Endothelial cell of umbilical vein (primary cell): Measurements from ENCODE around the gene LYPD1. TPM values are rescaled to one million over a fixed set of nuclear protein-coding genes. Genes with fewer than 3 reads are reported as not detected.

Experiments used
- BruUV-seq: library from RNA; stranded (reverse); fragments of 400-500 nt; replicated peaks from 2 replicates; lab custom pipeline; 2021; lab: Mats Ljungman, UMichigan
- CTCF ChIA-PET: fragments of 300-600, 350-600 bp; sonication (Branson Sonifier 250); formaldehyde crosslinking; loops from one replicate; lab custom pipeline; 2021; ENCODE audit warnings: antibody characterized with exemption, inconsistent platforms; lab: Charles Lee
- POLR2A ChIA-PET: fragments of 300-600, 350-600 bp; sonication (Branson Sonifier 250); formaldehyde crosslinking; loops from one replicate; lab custom pipeline; 2021; ENCODE audit warnings: antibody characterized with exemption, inconsistent platforms; lab: Charles Lee
- DNase-seq: peaks from one replicate; pipeline ENCODE4 v3.0.0-alpha.2; 2011; ENCODE audit warnings: low read depth, low spot score
- FAIRE-seq: peaks from 2 replicates; lab custom pipeline; 2011; peaks lifted over from hg19 to GRCh38; lab: Jason Lieb, UNC
- H2AFZ ChIP-seq: 2 replicates; pipeline ENCODE4 v1.6.0; 2012; ENCODE audit warnings: low read depth, low read length, control low read depth, inconsistent platforms
- H3K27ac ChIP-seq: 2 replicates; pipeline ENCODE4 v1.5.1; 2011; ENCODE audit warnings: low read depth, mild to moderate bottlenecking, control low read depth, low read length, moderate library complexity; ENCODE audit not compliant: insufficient read depth
- H3K27me3 ChIP-seq, 2 experiments: 2 replicates each; pipeline versions ENCODE4 v1.6.0 to v1.6.1; 2011; ENCODE audit warnings: low read length in 2 of 2, mixed read lengths in 1 of 2; ENCODE audit not compliant: control insufficient read depth in 2 of 2, insufficient read depth in 2 of 2
- H3K36me3 ChIP-seq, 2 experiments: 2 replicates in 1 of 2; 3 replicates in 1 of 2; pipeline ENCODE4 v1.5.1; 2011; ENCODE audit warnings: low read length in 2 of 2, mild to moderate bottlenecking in 1 of 2, moderate library complexity in 1 of 2; ENCODE audit not compliant: control insufficient read depth in 2 of 2, insufficient read depth in 2 of 2; ENCODE audit errors: extremely low read depth in 1 of 2
- H3K4me1 ChIP-seq: 3 replicates; pipeline ENCODE4 v1.5.1; 2011; ENCODE audit warnings: mild to moderate bottlenecking, low read length; ENCODE audit not compliant: control insufficient read depth, insufficient read depth; ENCODE audit errors: extremely low read depth
- H3K4me2 ChIP-seq: 2 replicates; pipeline ENCODE4 v1.6.1; 2011; ENCODE audit warnings: low read length, control low read depth, mixed read lengths; ENCODE audit not compliant: insufficient read depth
- H3K4me3 ChIP-seq, 3 experiments: fragments of 200-600 bp in 1 of 3; sonication (generic), shearing (Covaris generic) in 1 of 3; replicated peaks in 1 of 3; 2 replicates each; pipeline ENCODE4 v1.5.1; 2011 to 2016; ENCODE audit warnings: control low read depth in 3 of 3, low read length in 3 of 3, mild to moderate bottlenecking in 2 of 3, inconsistent platforms in 1 of 3, low read depth in 1 of 3, moderate library complexity in 1 of 3; ENCODE audit not compliant: insufficient read depth in 1 of 3
- H3K79me2 ChIP-seq: 2 replicates; pipeline ENCODE4 v1.6.0; 2012; ENCODE audit warnings: low read length, inconsistent platforms; ENCODE audit not compliant: control insufficient read depth, insufficient read depth
- H3K9ac ChIP-seq: replicated peaks from 2 replicates; pipeline ENCODE3; 2011; ENCODE audit warnings: low read length, control low read depth; ENCODE audit not compliant: insufficient read depth; ENCODE audit errors: extremely low read depth
- H3K9me1 ChIP-seq: replicated peaks from 3 replicates; pipeline ENCODE4 v1.6.0; 2011; ENCODE audit warnings: mild to moderate bottlenecking, low read length; ENCODE audit not compliant: control insufficient read depth, insufficient read depth; ENCODE audit errors: extremely low read depth
- H3K9me3 ChIP-seq: replicated peaks from 2 replicates; pipeline ENCODE4 v1.5.1; 2012; ENCODE audit warnings: low read length, inconsistent platforms; ENCODE audit not compliant: control insufficient read depth, insufficient read depth
- H4K20me1 ChIP-seq: replicated peaks from 2 replicates; pipeline ENCODE3; 2011; ENCODE audit warnings: mild to moderate bottlenecking, low read length; ENCODE audit not compliant: control insufficient read depth, insufficient read depth; ENCODE audit errors: extremely low read depth
- EZH2 ChIP-seq: IDR thresholded peaks from 2 replicates; pipeline ENCODE4 v1.6.1; 2012; ENCODE audit warnings: borderline replicate concordance, low read depth, mild to moderate bottlenecking, moderate library complexity, low read length, inconsistent platforms; ENCODE audit not compliant: severe bottlenecking
- FOS ChIP-seq: IDR thresholded peaks from 2 replicates; pipeline ENCODE4 v1.6.1; 2011; ENCODE audit warnings: mild to moderate bottlenecking, low read length, moderate library complexity, borderline replicate concordance; ENCODE audit not compliant: insufficient read depth
- GATA2 ChIP-seq: IDR thresholded peaks from 2 replicates; pipeline ENCODE4 v1.7.0; 2011; ENCODE audit warnings: low read depth, mild to moderate bottlenecking, moderate library complexity, mixed read lengths, low read length; ENCODE audit not compliant: insufficient read length, insufficient read depth
- JUN ChIP-seq: IDR thresholded peaks from 2 replicates; pipeline ENCODE4 v1.6.1; 2011; ENCODE audit warnings: borderline replicate concordance, low read depth; ENCODE audit not compliant: insufficient read length, insufficient read depth
- MAX ChIP-seq: IDR thresholded peaks from 2 replicates; pipeline ENCODE4 v1.6.1; 2011; ENCODE audit not compliant: insufficient read depth, insufficient read length
- MYC ChIP-seq: IDR thresholded peaks from one replicate; pipeline ENCODE4 v1.6.1; 2011; ENCODE audit warnings: mild to moderate bottlenecking, low read depth, low read length
- POLR2A ChIP-seq: IDR thresholded peaks from 2 replicates; pipeline ENCODE4 v1.6.1; 2012; ENCODE audit warnings: low read depth, mild to moderate bottlenecking, control low read depth, low read length
- POLR2AphosphoS5 ChIP-seq: IDR thresholded peaks from 2 replicates; pipeline ENCODE4 v1.6.1; 2012; ENCODE audit warnings: low read depth, mild to moderate bottlenecking, control low read depth, low read length, moderate library complexity; ENCODE audit not compliant: insufficient read depth
- dilution Hi-C: fragments of 300-500 bp; cut with MboI; formaldehyde crosslinking; loops from one replicate; pipeline ENCODE4 v1.15.0; 2019; ENCODE audit warnings: low sequenced_read_pairs; ENCODE audit not compliant: extremely low pct_ligation_motif_present
- intact Hi-C: fragments of 100-400 bp; cut with micrococcal nuclease; formaldehyde crosslinking; loops from one replicate; pipeline ENCODE4 v1.10.0; 2022
- polyA plus RNA-seq, 4 experiments: library from polyadenylated mRNA; depleted of rRNA in 3 of 4; stranded (reverse) in 3 of 4; unstranded in 1 of 4; fragments of >200 nt; gene quantifications; 2 replicates each; pipeline versions ENCODE4 v1.2.1 to v1.2.3, GENCODE V29; 2011 to 2012; ENCODE audit warnings: missing spikeins in 1 of 4
- total RNA-seq: library from RNA; stranded (reverse); gene quantifications from 2 replicates; pipeline ENCODE4 v1.2.3, GENCODE V29; 2021
- TF ChIP-seq, protein P1 (sequence below), 2 donors: IDR thresholded peaks; 1 replicate in 1 of 2; 2 replicates in 1 of 2; pipeline ENCODE4 v1.5.1; 2011; ENCODE audit warnings: low read length in 2 of 2, mild to moderate bottlenecking in 2 of 2, moderate library complexity in 2 of 2, control low read depth in 1 of 2, inconsistent platforms in 1 of 2, low read depth in 1 of 2; ENCODE audit not compliant: insufficient read depth in 1 of 2; ENCODE audit errors: extremely low read depth in 1 of 2

Gene LYPD1
- total and polyA plus RNA-seq, 2 donors (not counting 3 experiments of a cell fraction or from before 2014, with no cell fraction given) = 76.6 to 105 TPM

GRCh38 chr2:132636346-132636745 is 33.7 kb downstream of the LYPD1 start:
- POLR2A ChIA-PET = no interaction called here

DNA sequence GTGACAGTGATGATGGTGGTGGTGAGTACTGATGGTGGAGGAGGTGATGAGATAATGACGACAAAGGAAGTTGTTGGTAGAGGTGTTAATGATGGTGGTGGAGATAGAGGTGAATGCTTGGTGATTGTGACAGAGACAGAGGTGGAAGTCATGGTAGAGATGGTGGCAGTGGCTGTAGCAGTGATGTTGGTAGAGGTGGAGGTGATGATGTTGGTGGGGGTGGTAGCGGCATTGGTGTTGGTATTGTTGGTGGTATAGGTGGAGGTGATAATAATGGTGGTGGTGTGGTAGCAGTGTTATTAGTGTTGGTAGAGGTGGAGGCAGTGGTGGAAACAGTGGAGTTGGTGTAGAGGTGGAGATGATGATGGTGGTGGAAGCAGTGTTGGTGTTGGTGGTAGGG is 36.4 kb downstream of the LYPD1 start:
- Histone ChIP-seq H3K4me2 (no peak overlapping the region), H3K9ac (no peak overlapping the region), H3K4me1 (no peaks in the 10 kb centered on the region), H3K9me3 (no peaks in the 10 kb centered on the region), H3K4me3 (no peak overlapping the region), H4K20me1 (no peaks in the 10 kb centered on the region), H3K9me1 (no peaks in the 10 kb centered on the region), H3K27ac (no peak overlapping the region), H3K27me3 (peaks cover 0 to 5% of the 10 kb centered on the region in 2 experiments), H2AFZ (no peak overlapping the region), H3K79me2 (no peaks in the 10 kb centered on the region), H3K36me3 (no peaks in the 10 kb centered on the region)
- DNase-seq = no peak
- CTCF ChIA-PET = no interaction called here
- no peak for FAIRE-seq
- TF ChIP-seq MAX (no peak), FOS (no peak), JUN (no peak), GATA2 (no peak), POLR2A (no peak), MYC (no peak), EZH2 (no peak), POLR2AphosphoS5 (no peak)
- TF ChIP-seq, protein P1, sequence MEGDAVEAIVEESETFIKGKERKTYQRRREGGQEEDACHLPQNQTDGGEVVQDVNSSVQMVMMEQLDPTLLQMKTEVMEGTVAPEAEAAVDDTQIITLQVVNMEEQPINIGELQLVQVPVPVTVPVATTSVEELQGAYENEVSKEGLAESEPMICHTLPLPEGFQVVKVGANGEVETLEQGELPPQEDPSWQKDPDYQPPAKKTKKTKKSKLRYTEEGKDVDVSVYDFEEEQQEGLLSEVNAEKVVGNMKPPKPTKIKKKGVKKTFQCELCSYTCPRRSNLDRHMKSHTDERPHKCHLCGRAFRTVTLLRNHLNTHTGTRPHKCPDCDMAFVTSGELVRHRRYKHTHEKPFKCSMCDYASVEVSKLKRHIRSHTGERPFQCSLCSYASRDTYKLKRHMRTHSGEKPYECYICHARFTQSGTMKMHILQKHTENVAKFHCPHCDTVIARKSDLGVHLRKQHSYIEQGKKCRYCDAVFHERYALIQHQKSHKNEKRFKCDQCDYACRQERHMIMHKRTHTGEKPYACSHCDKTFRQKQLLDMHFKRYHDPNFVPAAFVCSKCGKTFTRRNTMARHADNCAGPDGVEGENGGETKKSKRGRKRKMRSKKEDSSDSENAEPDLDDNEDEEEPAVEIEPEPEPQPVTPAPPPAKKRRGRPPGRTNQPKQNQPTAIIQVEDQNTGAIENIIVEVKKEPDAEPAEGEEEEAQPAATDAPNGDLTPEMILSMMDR (IDR thresholded peaks at IDR 0.05; ENCODE audit: extremely low read depth in 1 of 2, insufficient read depth in 1 of 2, low read depth in 1 of 2, low read length in 2 of 2) = no peak
- dilution Hi-C loops (no loop called here), intact Hi-C loops (no loop called here)
- no TSS peak for BruUV-seq
- POLR2A ChIA-PET = no interaction called here

More at GRCh38 chr2:132636346-132636745, 33.7 kb downstream of the LYPD1 start:
- Histone ChIP-seq H3K27me3 (no peaks in the 10 kb centered on the region), H3K4me2 (no peak overlapping the region), H3K79me2 (no peaks in the 10 kb centered on the region), H3K9me3 (no peaks in the 10 kb centered on the region), H3K4me3 (no peak overlapping the region), H3K36me3 (no peaks in the 10 kb centered on the region), H2AFZ (no peak overlapping the region), H3K9ac (no peak overlapping the region), H3K27ac (no peak overlapping the region), H3K9me1 (no peaks in the 10 kb centered on the region), H4K20me1 (no peaks in the 10 kb centered on the region), H3K4me1 (no peaks in the 10 kb centered on the region)
- no TSS peak for BruUV-seq
- intact Hi-C loops (no loop called here), dilution Hi-C loops (no loop called here)
- TF ChIP-seq MAX = no peak
- DNase-seq (no peak), FAIRE-seq (no peak)
- CTCF ChIA-PET = interaction anchor here (0.6 to 1.3 kb wide), 4 partner anchors 15 to 535 kb away, joined by 3 read pairs; no protein-coding TSS in a partner anchor
